ENCODE results near the gene FAM241A.

The FAM241A gene

DNA sequence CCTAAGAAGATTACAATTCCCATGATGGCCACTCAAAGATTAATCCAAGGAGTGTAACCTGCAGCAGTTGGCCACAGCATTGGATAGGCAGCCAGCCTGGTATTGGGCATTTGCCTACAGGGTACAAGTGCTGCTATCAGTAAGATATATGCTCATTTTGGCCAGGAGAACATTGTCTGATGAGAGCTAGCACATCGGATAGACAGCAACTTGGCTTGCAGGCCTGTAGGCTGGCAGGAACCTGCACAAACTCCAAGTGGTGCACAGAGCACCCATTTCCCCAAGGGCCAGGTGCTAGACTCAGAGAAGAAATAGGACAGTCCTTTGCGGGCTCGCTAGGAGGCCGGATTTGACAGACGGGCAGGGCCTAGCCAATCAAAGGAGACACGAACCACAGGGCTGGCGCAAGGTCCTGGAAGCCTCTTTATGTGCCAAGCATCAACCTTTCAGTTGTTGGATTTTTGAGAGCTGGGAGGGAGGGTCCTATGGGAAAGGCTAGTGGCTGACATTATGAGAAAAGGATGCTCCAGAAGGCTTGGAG is 74.6 kb downstream of the FAM241A start:
- Mint-ChIP-seq H3K36me3 (ENCODE audit: low read depth) (no peaks in the 10 kb centered on the region), H3K9me3 (peaks cover 10% of the 10 kb centered on the region), H3K27me3 (ENCODE audit: low read depth, poor library complexity) (peaks cover 13% of the 10 kb centered on the region), H3K4me1 (no peaks in the 10 kb centered on the region), H3K27ac (no peak overlapping the region), H3K4me3 (no peak overlapping the region)
- no peak for DNase-seq
- TF ChIP-seq, protein P1, sequence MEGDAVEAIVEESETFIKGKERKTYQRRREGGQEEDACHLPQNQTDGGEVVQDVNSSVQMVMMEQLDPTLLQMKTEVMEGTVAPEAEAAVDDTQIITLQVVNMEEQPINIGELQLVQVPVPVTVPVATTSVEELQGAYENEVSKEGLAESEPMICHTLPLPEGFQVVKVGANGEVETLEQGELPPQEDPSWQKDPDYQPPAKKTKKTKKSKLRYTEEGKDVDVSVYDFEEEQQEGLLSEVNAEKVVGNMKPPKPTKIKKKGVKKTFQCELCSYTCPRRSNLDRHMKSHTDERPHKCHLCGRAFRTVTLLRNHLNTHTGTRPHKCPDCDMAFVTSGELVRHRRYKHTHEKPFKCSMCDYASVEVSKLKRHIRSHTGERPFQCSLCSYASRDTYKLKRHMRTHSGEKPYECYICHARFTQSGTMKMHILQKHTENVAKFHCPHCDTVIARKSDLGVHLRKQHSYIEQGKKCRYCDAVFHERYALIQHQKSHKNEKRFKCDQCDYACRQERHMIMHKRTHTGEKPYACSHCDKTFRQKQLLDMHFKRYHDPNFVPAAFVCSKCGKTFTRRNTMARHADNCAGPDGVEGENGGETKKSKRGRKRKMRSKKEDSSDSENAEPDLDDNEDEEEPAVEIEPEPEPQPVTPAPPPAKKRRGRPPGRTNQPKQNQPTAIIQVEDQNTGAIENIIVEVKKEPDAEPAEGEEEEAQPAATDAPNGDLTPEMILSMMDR (IDR thresholded peaks at IDR 0.05), result no peak

DNA sequence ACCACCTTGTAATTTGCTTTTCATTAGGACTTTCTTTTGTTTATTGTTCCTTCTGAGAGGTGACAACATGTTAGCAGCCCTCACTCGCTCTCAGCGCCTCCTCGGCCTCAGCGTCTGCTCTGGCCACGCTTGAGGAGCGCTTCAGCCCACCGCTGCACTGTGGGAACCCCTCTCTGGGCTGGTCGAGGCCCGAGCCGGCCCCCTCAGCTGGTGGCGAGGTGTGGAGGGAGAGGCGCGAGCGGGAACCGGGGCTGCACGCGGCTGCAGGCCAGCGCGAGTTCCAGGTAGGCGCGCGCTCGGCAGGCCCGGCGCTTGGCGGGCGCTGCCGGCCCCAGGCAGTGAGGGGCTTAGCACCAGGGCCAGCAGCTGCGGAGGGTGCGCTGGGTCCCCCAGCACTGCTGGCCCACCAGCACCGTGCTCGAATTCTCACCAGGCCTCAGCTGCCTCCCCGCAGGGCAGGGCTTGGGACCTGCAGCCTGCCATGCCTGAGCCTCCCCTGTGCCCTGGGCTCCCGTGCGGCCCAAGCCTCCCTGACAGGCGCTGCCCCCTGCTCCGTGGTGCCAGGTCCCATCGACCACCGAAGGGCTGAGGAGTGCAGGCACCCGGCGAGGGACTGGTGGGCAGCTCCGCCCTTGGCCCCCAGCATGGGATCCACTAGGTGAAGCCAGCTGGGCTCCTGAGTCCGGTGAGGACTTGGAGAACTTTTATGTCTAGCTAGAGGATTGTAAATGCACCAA is 77.1 kb downstream of the FAM241A start:
- no peaks in the 10 kb centered on the region for H3K36me3 Mint-ChIP-seq (ENCODE audit: low read depth)
- no peak for DNase-seq
- no peak overlapping the region for H3K4me3 Mint-ChIP-seq
- TF ChIP-seq, protein P1 (IDR thresholded peaks at IDR 0.05), result no peak
- no peak overlapping the region for H3K27ac Mint-ChIP-seq
- no peaks in the 10 kb centered on the region for H3K4me1 Mint-ChIP-seq
- peaks cover 10% of the 10 kb centered on the region for H3K9me3 Mint-ChIP-seq
- peaks cover 13% of the 10 kb centered on the region for H3K27me3 Mint-ChIP-seq (ENCODE audit: low read depth, poor library complexity)

DNA sequence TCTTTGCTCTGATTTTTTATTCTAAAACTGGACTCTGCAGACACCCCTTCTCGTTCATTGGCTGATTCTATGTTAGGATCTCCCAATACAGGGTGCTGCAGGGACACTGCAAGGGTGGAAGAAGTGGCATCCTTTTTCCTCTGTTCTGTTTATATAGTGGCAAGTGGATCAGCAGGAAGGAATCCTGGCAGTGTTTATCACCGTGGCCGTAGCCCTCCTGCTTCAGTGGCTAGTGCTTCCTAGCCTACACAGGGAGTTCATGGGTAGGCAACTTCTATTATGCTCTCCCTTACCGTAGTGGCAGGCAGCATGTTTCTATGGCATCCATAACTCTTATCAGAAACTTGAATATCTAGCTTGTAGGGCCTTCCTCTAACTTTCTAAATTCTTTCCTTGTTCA is 79.9 kb downstream of the FAM241A start:
- Mint-ChIP-seq H3K9me3 (peaks cover 10% of the 10 kb centered on the region), H3K4me3 (no peak overlapping the region), H3K27me3 (ENCODE audit: low read depth, poor library complexity) (peaks cover 8% of the 10 kb centered on the region), H3K36me3 (ENCODE audit: low read depth) (no peaks in the 10 kb centered on the region), H3K27ac (peak overlapping the region; percentile 11), H3K4me1 (peaks cover 7% of the 10 kb centered on the region)
- TF ChIP-seq, protein P1 (IDR thresholded peaks at IDR 0.05), result no peak
- DNase-seq, result no peak

DNA sequence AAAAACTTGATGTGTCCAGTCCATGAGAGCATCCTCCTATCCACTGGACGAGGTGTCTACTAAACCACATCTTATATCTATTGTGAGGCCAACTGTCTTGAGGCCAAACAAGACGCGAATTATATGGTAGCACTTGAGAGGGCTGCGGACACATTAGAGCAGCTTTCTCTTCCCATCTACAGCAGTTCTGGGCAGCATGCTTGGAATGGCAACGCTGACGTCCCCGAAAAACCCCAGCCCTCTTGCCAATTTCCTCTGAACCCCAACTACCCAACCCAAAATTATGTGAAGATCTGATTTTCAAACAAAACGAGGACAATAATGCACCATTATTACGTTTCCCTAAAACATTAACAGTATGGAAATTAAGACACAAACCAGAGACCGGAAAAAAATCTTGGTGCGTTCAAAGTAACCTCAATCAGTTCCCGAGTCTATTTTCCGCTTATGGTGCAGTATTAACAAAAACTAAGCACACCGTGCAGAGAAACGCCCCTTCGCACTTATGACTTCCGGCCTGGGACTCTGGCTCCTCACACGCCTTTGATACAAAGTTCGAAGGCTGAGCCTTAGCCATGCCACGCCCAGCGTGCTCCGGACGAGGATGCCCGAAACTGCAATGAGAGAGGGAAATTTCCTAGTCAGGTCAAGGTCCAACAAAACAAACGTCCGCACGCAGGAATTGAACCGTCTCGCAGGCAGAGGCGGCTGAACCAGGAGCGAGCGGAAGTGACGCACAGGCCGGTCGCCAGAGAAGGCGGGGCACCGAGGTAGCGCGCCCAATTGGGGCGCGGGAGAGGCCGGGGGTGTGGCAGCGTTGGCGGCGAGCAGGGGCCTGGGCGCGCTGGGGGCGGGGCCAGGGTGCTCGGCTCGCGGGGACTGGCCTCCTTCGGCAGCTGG is 85.9 kb downstream of the FAM241A start:
- H3K27ac Mint-ChIP-seq, result peak overlapping the region; percentile 100
- peaks cover 47% of the 10 kb centered on the region for H3K4me1 Mint-ChIP-seq
- TF ChIP-seq, protein P1 (IDR thresholded peaks at IDR 0.05), result no peak
- H3K4me3 Mint-ChIP-seq, result peak overlapping the region; percentile 97
- H3K9me3 Mint-ChIP-seq, result no peaks in the 10 kb centered on the region
- no peaks in the 10 kb centered on the region for H3K36me3 Mint-ChIP-seq (ENCODE audit: low read depth)
- peak; percentile 98 for DNase-seq
- no peaks in the 10 kb centered on the region for H3K27me3 Mint-ChIP-seq (ENCODE audit: low read depth, poor library complexity)

DNA sequence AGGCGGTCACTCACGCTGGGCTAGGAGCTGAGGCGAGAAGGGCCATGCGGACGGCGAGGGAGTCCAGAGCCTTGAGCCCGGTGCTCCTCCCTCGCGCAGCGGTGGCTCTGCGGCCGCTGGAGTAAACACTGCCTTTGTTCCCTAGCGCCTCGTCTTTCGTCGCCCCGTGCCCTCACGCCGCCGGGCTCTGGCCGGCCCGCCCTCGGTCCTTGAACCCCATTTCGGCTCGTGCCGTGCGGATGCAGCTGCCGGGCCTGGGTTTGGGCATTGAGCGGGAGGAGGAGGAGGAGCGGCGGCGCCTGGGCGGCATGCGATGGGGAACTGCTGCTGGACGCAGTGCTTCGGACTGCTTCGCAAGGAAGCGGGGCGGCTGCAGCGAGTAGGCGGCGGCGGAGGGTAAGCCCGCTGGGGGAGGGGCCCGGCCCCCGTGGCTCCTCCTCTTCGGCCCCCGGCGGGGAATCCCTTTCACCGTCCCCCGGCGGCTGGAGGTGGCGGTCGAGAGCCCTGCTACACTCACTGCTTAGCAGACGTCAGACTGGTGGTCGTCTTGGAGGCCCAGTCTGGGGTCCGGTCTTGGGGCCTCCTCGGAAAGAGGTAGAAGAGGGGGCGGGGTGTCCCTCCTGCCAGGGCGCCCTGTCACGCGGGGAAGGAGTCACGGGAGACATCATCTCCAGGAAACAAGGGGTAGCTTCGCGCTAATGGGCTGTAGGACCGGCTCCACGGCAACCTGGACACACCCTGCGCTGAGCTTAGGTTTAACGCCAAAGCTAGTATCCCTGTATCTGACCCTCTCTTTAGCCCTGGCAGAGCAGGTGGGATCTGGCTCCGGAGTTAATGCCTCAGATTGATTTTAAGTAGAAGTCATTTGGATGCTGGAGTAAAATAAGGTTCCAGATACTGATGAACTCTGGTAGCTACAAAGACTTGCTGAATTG is 86.8 kb downstream of the FAM241A start, which contains the start of gene AP1AR:
TSS of gene AP1AR (plus strand) at position 9 of the 935 bp plus-strand sequence. CDS start at position 314, 305 bp downstream.
- Mint-ChIP-seq H3K4me1 (peaks cover 57% of the 10 kb centered on the region), H3K4me3 (peak within 1 kb of the TSS; percentile 97), H3K27ac (peak within 1 kb of the TSS; percentile 100), H3K27me3 (ENCODE audit: low read depth, poor library complexity) (no peaks in the 10 kb centered on the region), H3K9me3 (no peaks in the 10 kb centered on the region), H3K36me3 (ENCODE audit: low read depth) (peaks cover 4% of the 10 kb centered on the region)
- TF ChIP-seq, protein P1 (IDR thresholded peaks at IDR 0.05), result peak; percentile 43
- DNase-seq, result peak; percentile 93
